ENCODE results near the gene ZNRF2. TPM values are rescaled to one million over a fixed set of nuclear protein-coding genes. Genes with fewer than 3 reads are reported as not detected.

Gene ZNRF2
- total RNA-seq, 6 experiments from 2014 or later = 17.1 to 24.0 (median 18.7) TPM

GRCh38 chr7:30310674-30311362, 26.4 kb downstream of the ZNRF2 start:
- H3K9me3 ChIP-seq = no peaks in the 10 kb centered on the region
- DNase-seq (no peak), ATAC-seq (no peak)
- no peaks in the 10 kb centered on the region for H3K27me3 ChIP-seq
- H3K4me3 ChIP-seq = no peak overlapping the region
- whole genome bisulfite sequencing (ENCODE audit: insufficient coverage, low coverage, low lambda C conversion rate, missing lambda C conversion rate) = 94% methylated on average over 7 of the region's 9 CpGs
- no peak overlapping the region for H3K27ac ChIP-seq
- TF ChIP-seq CTCF (IDR thresholded peaks at IDR 0.05) (no peak), POLR2A (IDR thresholded peaks at IDR 0.05) (no peak)
- intact Hi-C loops (cut with DNase I) = no loop called here
- H3K4me1 ChIP-seq = peaks cover 0 to 9% (median 0%) of the 10 kb centered on the region in 4 donors
- no peaks in the 10 kb centered on the region for H3K36me3 ChIP-seq

- H3K36me3 ChIP-seq = no peaks in the 10 kb centered on the region
- TF ChIP-seq CTCF (IDR thresholded peaks at IDR 0.05) (no peak), POLR2A (IDR thresholded peaks at IDR 0.05) (no peak)
- 92% methylated on average over 3 of the region's 3 CpGs for WGBS (ENCODE audit: insufficient coverage, low coverage, low lambda C conversion rate, missing lambda C conversion rate)
- intact Hi-C loops (cut with DNase I) = no loop called here
- no peak overlapping the region for H3K4me3 ChIP-seq
- H3K9me3 ChIP-seq = no peaks in the 10 kb centered on the region
- no peaks in the 10 kb centered on the region for H3K27me3 ChIP-seq
- ATAC-seq = no peak
- H3K4me1 ChIP-seq = peaks cover 0 to 9% (median 0%) of the 10 kb centered on the region in 4 donors
- no peak for DNase-seq
- no peak overlapping the region for H3K27ac ChIP-seq
Measured at GRCh38 chr7:30312178-30312577, 27.8 kb downstream of the ZNRF2 start.

- Histone ChIP-seq H3K4me3 (no peak overlapping the region), H3K4me1 (peaks cover 0 to 5% (median 0%) of the 10 kb centered on the region in 4 donors), H3K27me3 (no peaks in the 10 kb centered on the region), H3K27ac (no peak overlapping the region), H3K9me3 (no peaks in the 10 kb centered on the region), H3K36me3 (no peaks in the 10 kb centered on the region)
- WGBS (ENCODE audit: insufficient coverage, low coverage, low lambda C conversion rate, missing lambda C conversion rate) = 84% methylated on average over 3 of the region's 3 CpGs
- ATAC-seq (no peak), DNase-seq (no peak)
- no peak for TF ChIP-seq POLR2A (IDR thresholded peaks at IDR 0.05)
- TF ChIP-seq CTCF (IDR thresholded peaks at IDR 0.05) = no peak
- intact Hi-C loops (cut with DNase I) = no loop called here
Measured at GRCh38 chr7:30313348-30313747, 29.0 kb downstream of the ZNRF2 start.

GRCh38 chr7:30313793-30314192, 29.4 kb downstream of the ZNRF2 start:
- intact Hi-C loops (cut with DNase I) = no loop called here
- Histone ChIP-seq H3K9me3 (no peaks in the 10 kb centered on the region), H3K36me3 (no peaks in the 10 kb centered on the region), H3K27me3 (no peaks in the 10 kb centered on the region), H3K27ac (no peak overlapping the region), H3K4me3 (no peak overlapping the region), H3K4me1 (peaks cover 0 to under 1% (median 0%) of the 10 kb centered on the region in 4 donors)
- peak in 1 of 4 donors; percentile 31 for ATAC-seq
- DNase-seq = no peak
- 67% methylated on average over 5 of the region's 5 CpGs for WGBS (ENCODE audit: insufficient coverage, low coverage, low lambda C conversion rate, missing lambda C conversion rate)
- TF ChIP-seq POLR2A (IDR thresholded peaks at IDR 0.05) (no peak), CTCF (IDR thresholded peaks at IDR 0.05) (no peak)
